Measurements from ENCODE around the gene SCUBE3. TPM values are rescaled to one million over a fixed set of nuclear protein-coding genes. Genes with fewer than 3 reads are reported as not detected.
A peak's percentile ranks its signal among the peaks of the same experiment; 100 is the strongest.

Gene SCUBE3
- total and polyA plus RNA-seq, 2 experiments from 2014 or later: 78.2 to 78.7 TPM

- no peaks in the 10 kb centered on the region for H3K9me3 ChIP-seq (ENCODE audit: low read depth)
- no peaks in the 10 kb centered on the region for H3K27me3 ChIP-seq
- H3K4me3 ChIP-seq: no peak overlapping the region
- H3K27ac ChIP-seq: no peak overlapping the region
- peaks cover 19% of the 10 kb centered on the region for H3K36me3 ChIP-seq
- no peak for TF ChIP-seq CTCF (IDR thresholded peaks at IDR 0.05; ENCODE audit: low read depth, low read length)
- H3K4me1 ChIP-seq (ENCODE audit: low read depth): peaks cover 15% of the 10 kb centered on the region
- peak in 1 of 2 donors; percentile 41 for DNase-seq (ENCODE audit: low read depth in 1 of 2, low spot score in 1 of 2)
Measured at GRCh38 chr6:35230950-35231349, 17.2 kb downstream of the SCUBE3 start.

DNA sequence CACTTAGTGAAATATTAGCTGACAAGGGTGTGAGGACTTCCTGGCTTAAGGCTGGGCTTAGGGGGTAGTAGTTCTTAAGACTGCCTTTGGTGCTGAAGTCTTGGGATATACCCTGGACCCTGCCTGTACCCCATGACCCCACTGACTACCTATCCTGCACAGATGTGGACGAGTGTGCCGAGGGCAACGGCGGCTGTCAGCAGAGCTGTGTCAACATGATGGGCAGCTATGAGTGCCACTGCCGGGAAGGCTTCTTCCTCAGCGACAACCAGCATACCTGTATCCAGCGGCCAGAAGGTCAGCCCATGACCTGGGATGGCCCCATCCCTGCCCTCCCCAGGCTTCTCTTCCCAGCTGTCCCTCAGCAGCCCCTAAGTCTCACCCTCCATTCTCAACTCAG, 17.8 kb downstream of the SCUBE3 start:
- H3K27me3 ChIP-seq: no peaks in the 10 kb centered on the region

DNA sequence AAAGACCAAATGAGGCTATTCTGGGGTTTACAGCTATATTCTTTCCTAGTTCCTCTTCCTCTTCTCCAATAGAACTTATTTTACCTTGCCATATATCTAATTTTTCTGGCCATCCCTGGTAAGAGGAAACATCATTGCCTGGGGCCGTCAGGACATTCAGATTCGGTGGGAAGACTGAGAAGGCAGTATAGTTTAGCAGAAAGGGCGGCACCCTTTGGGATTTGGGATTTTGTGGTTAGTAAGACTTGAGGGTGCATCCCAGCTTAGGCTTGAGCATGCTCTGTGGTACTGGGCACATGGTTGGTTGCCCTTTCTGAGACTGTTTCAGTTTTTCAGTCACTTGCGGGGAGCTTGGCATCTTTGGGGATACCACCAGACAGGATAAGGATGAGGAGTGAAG, 21.1 kb downstream of the SCUBE3 start:
- Histone ChIP-seq H3K36me3 (peaks cover 19% of the 10 kb centered on the region), H3K9me3 (ENCODE audit: low read depth) (no peaks in the 10 kb centered on the region), H3K27me3 (no peaks in the 10 kb centered on the region), H3K4me3 (no peak overlapping the region), H3K27ac (no peak overlapping the region), H3K4me1 (ENCODE audit: low read depth) (peaks cover 45% of the 10 kb centered on the region)
- TF ChIP-seq CTCF (IDR thresholded peaks at IDR 0.05; ENCODE audit: low read depth, low read length): no peak
- DNase-seq (ENCODE audit: low read depth in 1 of 2, low spot score in 1 of 2): no peak

More for the DNA sequence above, 17.8 kb downstream of the SCUBE3 start:
- peaks cover 19% of the 10 kb centered on the region for H3K36me3 ChIP-seq
- TF ChIP-seq CTCF (IDR thresholded peaks at IDR 0.05; ENCODE audit: low read depth, low read length): no peak
- peaks cover 16% of the 10 kb centered on the region for H3K4me1 ChIP-seq (ENCODE audit: low read depth)
- no peak for DNase-seq (ENCODE audit: low read depth in 1 of 2, low spot score in 1 of 2)
- no peaks in the 10 kb centered on the region for H3K9me3 ChIP-seq (ENCODE audit: low read depth)
- no peak overlapping the region for H3K4me3 ChIP-seq
- H3K27ac ChIP-seq: no peak overlapping the region

DNA sequence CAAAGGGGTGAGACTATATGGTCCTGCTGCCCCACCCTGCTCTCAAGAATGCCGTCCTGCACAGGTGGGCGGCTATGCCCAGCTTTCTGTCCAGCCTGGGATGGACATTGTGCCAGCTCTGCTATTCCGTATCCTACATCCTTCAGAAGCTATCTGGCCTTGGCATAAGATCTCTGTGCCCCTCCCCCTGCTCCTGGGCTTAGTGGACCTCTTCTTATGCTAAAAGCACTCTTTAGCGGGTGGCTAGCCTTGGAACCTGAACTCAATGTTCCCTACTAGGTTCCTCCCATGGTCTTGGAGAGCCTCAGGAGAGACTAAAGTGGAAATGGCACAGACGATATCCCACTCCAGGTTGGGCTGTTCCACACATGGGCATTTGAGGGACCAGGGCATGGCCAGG, 22.5 kb downstream of the SCUBE3 start:
- Histone ChIP-seq H3K27me3 (no peaks in the 10 kb centered on the region), H3K36me3 (peaks cover 19% of the 10 kb centered on the region), H3K4me3 (no peak overlapping the region), H3K9me3 (ENCODE audit: low read depth) (no peaks in the 10 kb centered on the region), H3K4me1 (ENCODE audit: low read depth) (peaks cover 54% of the 10 kb centered on the region), H3K27ac (peak overlapping the region; percentile 98)
- no peak for DNase-seq (ENCODE audit: low read depth in 1 of 2, low spot score in 1 of 2)
- no peak for TF ChIP-seq CTCF (IDR thresholded peaks at IDR 0.05; ENCODE audit: low read depth, low read length)

DNA sequence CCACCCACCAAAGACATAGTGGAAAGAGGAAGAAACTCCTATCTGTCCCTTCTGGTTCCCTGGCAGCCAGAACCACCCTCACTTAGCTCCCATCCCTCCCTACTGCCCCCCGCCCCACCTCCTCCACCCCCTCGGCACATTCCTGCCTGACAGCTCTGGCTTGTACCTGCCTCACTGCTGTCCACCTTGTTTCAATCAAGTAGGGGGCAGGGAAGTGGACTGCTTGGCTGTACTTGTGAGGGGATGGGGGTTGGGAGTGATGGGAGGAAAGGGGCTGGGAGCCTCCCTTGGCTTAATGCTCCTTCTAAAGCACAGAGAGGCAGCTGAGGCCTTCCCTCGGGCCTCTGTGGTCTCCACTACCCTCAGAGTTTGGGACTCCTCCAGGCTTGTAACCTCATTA, 23.7 kb downstream of the SCUBE3 start:
- peak in 1 of 2 donors; percentile 89 for DNase-seq (ENCODE audit: low read depth in 1 of 2, low spot score in 1 of 2)
- no peak for TF ChIP-seq CTCF (IDR thresholded peaks at IDR 0.05; ENCODE audit: low read depth, low read length)
- peak overlapping the region; percentile 14 for H3K4me3 ChIP-seq
- H3K36me3 ChIP-seq: peaks cover 29% of the 10 kb centered on the region
- H3K9me3 ChIP-seq (ENCODE audit: low read depth): no peaks in the 10 kb centered on the region
- H3K27ac ChIP-seq: peak overlapping the region; percentile 98
- H3K27me3 ChIP-seq: no peaks in the 10 kb centered on the region
- H3K4me1 ChIP-seq (ENCODE audit: low read depth): peaks cover 47% of the 10 kb centered on the region

GRCh38 chr6:35238843-35239289, 25.1 kb downstream of the SCUBE3 start:
- H3K36me3 ChIP-seq: peaks cover 35% of the 10 kb centered on the region
- peaks cover 47% of the 10 kb centered on the region for H3K4me1 ChIP-seq (ENCODE audit: low read depth)
- TF ChIP-seq CTCF (IDR thresholded peaks at IDR 0.05; ENCODE audit: low read depth, low read length): no peak
- no peaks in the 10 kb centered on the region for H3K9me3 ChIP-seq (ENCODE audit: low read depth)
- peak; percentile 93 to 98 for DNase-seq (ENCODE audit: low read depth in 1 of 2, low spot score in 1 of 2)
- H3K27ac ChIP-seq: peak overlapping the region; percentile 98
- peak overlapping the region; percentile 14 for H3K4me3 ChIP-seq
- H3K27me3 ChIP-seq: no peaks in the 10 kb centered on the region

Measured in cardiac muscle cell (in vitro differentiated cells and primary cell).